ENCODE data around the gene GMPR2.

Gene GMPR2

GRCh38 chr14:24254630-24255392 is 22.1 kb downstream of the GMPR2 start:
- no peaks in the 10 kb centered on the region for H3K27me3 ChIP-seq (ENCODE audit: control insufficient read depth, insufficient read depth, low read length)

GRCh38 chr14:24255438-24255837 is 22.7 kb downstream of the GMPR2 start:
- H3K4me1 ChIP-seq (ENCODE audit: control insufficient read depth, insufficient read depth, low read length): peaks cover 7% of the 10 kb centered on the region; the same call in 1 of the 2 replicates
- no peaks in the 10 kb centered on the region for H3K9me3 ChIP-seq (ENCODE audit: control insufficient read depth, insufficient read depth, low read depth, low read length)
- peaks cover 5% of the 10 kb centered on the region; the same call in 1 of the 2 replicates for H3K36me3 ChIP-seq (ENCODE audit: control insufficient read depth, insufficient read depth, low read length)
- H3K27me3 ChIP-seq (ENCODE audit: control insufficient read depth, insufficient read depth, low read length): no peaks in the 10 kb centered on the region
- H3K4me3 ChIP-seq (ENCODE audit: low read depth, low read length): no peak overlapping the region
- no peak overlapping the region for H3K27ac ChIP-seq (ENCODE audit: low read depth, low read length)
- H3K9ac ChIP-seq (ENCODE audit: low read length): no peak overlapping the region

More at GRCh38 chr14:24254630-24255392, 22.1 kb downstream of the GMPR2 start:
- H3K27ac ChIP-seq (ENCODE audit: low read depth, low read length): no peak overlapping the region
- H3K9me3 ChIP-seq (ENCODE audit: control insufficient read depth, insufficient read depth, low read depth, low read length): no peaks in the 10 kb centered on the region
- peaks cover 7% of the 10 kb centered on the region; the same call in 1 of the 2 replicates for H3K4me1 ChIP-seq (ENCODE audit: control insufficient read depth, insufficient read depth, low read length)
- no peak overlapping the region for H3K4me3 ChIP-seq (ENCODE audit: low read depth, low read length)
- H3K9ac ChIP-seq (ENCODE audit: low read length): no peak overlapping the region
- peaks cover 5% of the 10 kb centered on the region; the same call in 1 of the 2 replicates for H3K36me3 ChIP-seq (ENCODE audit: control insufficient read depth, insufficient read depth, low read length)

- H3K9me3 ChIP-seq (ENCODE audit: control insufficient read depth, insufficient read depth, low read depth, low read length): no peaks in the 10 kb centered on the region
- H3K27ac ChIP-seq (ENCODE audit: low read depth, low read length): no peak overlapping the region
- H3K9ac ChIP-seq (ENCODE audit: low read length): no peak overlapping the region
- H3K4me1 ChIP-seq (ENCODE audit: control insufficient read depth, insufficient read depth, low read length): peaks cover 7% of the 10 kb centered on the region; the same call in 1 of the 2 replicates
- no peaks in the 10 kb centered on the region for H3K27me3 ChIP-seq (ENCODE audit: control insufficient read depth, insufficient read depth, low read length)
- H3K4me3 ChIP-seq (ENCODE audit: low read depth, low read length): no peak overlapping the region
- H3K36me3 ChIP-seq (ENCODE audit: control insufficient read depth, insufficient read depth, low read length): peaks cover 5% of the 10 kb centered on the region; the same call in 1 of the 2 replicates
Observed at GRCh38 chr14:24255931-24256711, 23.4 kb downstream of the GMPR2 start.

- Histone ChIP-seq H3K4me1 (ENCODE audit: control insufficient read depth, insufficient read depth, low read length) (peaks cover 7% of the 10 kb centered on the region; the same call in 1 of the 2 replicates), H3K27me3 (ENCODE audit: control insufficient read depth, insufficient read depth, low read length) (no peaks in the 10 kb centered on the region), H3K4me3 (ENCODE audit: low read depth, low read length) (no peak overlapping the region), H3K9ac (ENCODE audit: low read length) (no peak overlapping the region), H3K36me3 (ENCODE audit: control insufficient read depth, insufficient read depth, low read length) (peaks cover 5% of the 10 kb centered on the region; the same call in 1 of the 2 replicates), H3K27ac (ENCODE audit: low read depth, low read length) (no peak overlapping the region), H3K9me3 (ENCODE audit: control insufficient read depth, insufficient read depth, low read depth, low read length) (no peaks in the 10 kb centered on the region)
Observed at GRCh38 chr14:24256960-24257359, 24.2 kb downstream of the GMPR2 start.

GRCh38 chr14:24258119-24258518 is 25.4 kb downstream of the GMPR2 start:
- H3K9ac ChIP-seq (ENCODE audit: low read length): no peak overlapping the region
- H3K4me1 ChIP-seq (ENCODE audit: control insufficient read depth, insufficient read depth, low read length): peaks cover 7% of the 10 kb centered on the region; the same call in 1 of the 2 replicates
- H3K27me3 ChIP-seq (ENCODE audit: control insufficient read depth, insufficient read depth, low read length): no peaks in the 10 kb centered on the region
- peaks cover 5% of the 10 kb centered on the region; the same call in 1 of the 2 replicates for H3K36me3 ChIP-seq (ENCODE audit: control insufficient read depth, insufficient read depth, low read length)
- no peak overlapping the region for H3K4me3 ChIP-seq (ENCODE audit: low read depth, low read length)
- no peak overlapping the region for H3K27ac ChIP-seq (ENCODE audit: low read depth, low read length)
- H3K9me3 ChIP-seq (ENCODE audit: control insufficient read depth, insufficient read depth, low read depth, low read length): no peaks in the 10 kb centered on the region

- Histone ChIP-seq H3K9me3 (ENCODE audit: control insufficient read depth, insufficient read depth, low read depth, low read length) (no peaks in the 10 kb centered on the region), H3K36me3 (ENCODE audit: control insufficient read depth, insufficient read depth, low read length) (peaks cover 5% of the 10 kb centered on the region; the same call in 1 of the 2 replicates), H3K27me3 (ENCODE audit: control insufficient read depth, insufficient read depth, low read length) (no peaks in the 10 kb centered on the region), H3K4me1 (ENCODE audit: control insufficient read depth, insufficient read depth, low read length) (peaks cover 9% of the 10 kb centered on the region; the same call in 1 of the 2 replicates), H3K9ac (ENCODE audit: low read length) (no peak overlapping the region), H3K27ac (ENCODE audit: low read depth, low read length) (no peak overlapping the region), H3K4me3 (ENCODE audit: low read depth, low read length) (no peak overlapping the region)
Observed at GRCh38 chr14:24258548-24259265, 26.0 kb downstream of the GMPR2 start.

- H3K9me3 ChIP-seq (ENCODE audit: control insufficient read depth, insufficient read depth, low read depth, low read length): no peaks in the 10 kb centered on the region
- H3K36me3 ChIP-seq (ENCODE audit: control insufficient read depth, insufficient read depth, low read length): peaks cover 5% of the 10 kb centered on the region; the same call in 1 of the 2 replicates
- no peak overlapping the region for H3K27ac ChIP-seq (ENCODE audit: low read depth, low read length)
- H3K4me1 ChIP-seq (ENCODE audit: control insufficient read depth, insufficient read depth, low read length): peaks cover 9% of the 10 kb centered on the region; the same call in 1 of the 2 replicates
- no peak overlapping the region for H3K9ac ChIP-seq (ENCODE audit: low read length)
- H3K4me3 ChIP-seq (ENCODE audit: low read depth, low read length): no peak overlapping the region
- H3K27me3 ChIP-seq (ENCODE audit: control insufficient read depth, insufficient read depth, low read length): no peaks in the 10 kb centered on the region
Observed at GRCh38 chr14:24259282-24260025, 26.7 kb downstream of the GMPR2 start.

- peaks cover 9% of the 10 kb centered on the region; the same call in 1 of the 2 replicates for H3K4me1 ChIP-seq (ENCODE audit: control insufficient read depth, insufficient read depth, low read length)
- H3K36me3 ChIP-seq (ENCODE audit: control insufficient read depth, insufficient read depth, low read length): peaks cover 3% of the 10 kb centered on the region
- H3K9me3 ChIP-seq (ENCODE audit: control insufficient read depth, insufficient read depth, low read depth, low read length): no peaks in the 10 kb centered on the region
- no peak overlapping the region for H3K4me3 ChIP-seq (ENCODE audit: low read depth, low read length)
- H3K27ac ChIP-seq (ENCODE audit: low read depth, low read length): no peak overlapping the region
- no peaks in the 10 kb centered on the region for H3K27me3 ChIP-seq (ENCODE audit: control insufficient read depth, insufficient read depth, low read length)
- H3K9ac ChIP-seq (ENCODE audit: low read length): no peak overlapping the region
Observed at GRCh38 chr14:24260026-24260779, 27.5 kb downstream of the GMPR2 start.

- Histone ChIP-seq H3K27me3 (ENCODE audit: control insufficient read depth, insufficient read depth, low read length) (no peaks in the 10 kb centered on the region), H3K27ac (ENCODE audit: low read depth, low read length) (no peak overlapping the region), H3K36me3 (ENCODE audit: control insufficient read depth, insufficient read depth, low read length) (peaks cover 2% of the 10 kb centered on the region), H3K9ac (ENCODE audit: low read length) (no peak overlapping the region), H3K9me3 (ENCODE audit: control insufficient read depth, insufficient read depth, low read depth, low read length) (no peaks in the 10 kb centered on the region), H3K4me1 (ENCODE audit: control insufficient read depth, insufficient read depth, low read length) (peaks cover 9% of the 10 kb centered on the region; the same call in 1 of the 2 replicates), H3K4me3 (ENCODE audit: low read depth, low read length) (no peak overlapping the region)
Observed at GRCh38 chr14:24260780-24261157, 28.0 kb downstream of the GMPR2 start.

All from HUES6 (cell line).